ENCODE data around the gene MYPOP. TPM values are rescaled to one million over a fixed set of nuclear protein-coding genes. Genes with fewer than 3 reads are reported as not detected.

Gene MYPOP
- polyA plus RNA-seq, 1 donor, result 8.9 TPM

GRCh38 chr19:45908956-45909355 is 6.5 kb upstream of the MYPOP start:
- DNase-seq, result no peak
- Histone ChIP-seq H3K4me1 (ENCODE audit: control insufficient read depth, insufficient read depth, low read length) (peaks cover 2% of the 10 kb centered on the region), H3K27me3 (ENCODE audit: control insufficient read depth, insufficient read depth, low read length) (peaks cover 6% of the 10 kb centered on the region), H3K9me3 (ENCODE audit: control insufficient read depth, low read depth, low read length) (no peaks in the 10 kb centered on the region), H3K27ac (ENCODE audit: low read length) (no peak overlapping the region), H3K36me3 (ENCODE audit: control insufficient read depth, insufficient read depth, low read length) (no peaks in the 10 kb centered on the region), H3K4me3 (ENCODE audit: low read length) (no peak overlapping the region)
- WGBS (ENCODE audit: insufficient coverage, low lambda C conversion rate), result no CpG with 5 or more reads among the region's 5 CpGs

- Histone ChIP-seq H3K27ac (ENCODE audit: low read length) (no peak overlapping the region), H3K4me3 (ENCODE audit: low read length) (no peak overlapping the region), H3K9me3 (ENCODE audit: control insufficient read depth, low read depth, low read length) (no peaks in the 10 kb centered on the region), H3K27me3 (ENCODE audit: control insufficient read depth, insufficient read depth, low read length) (peaks cover 2% of the 10 kb centered on the region), H3K36me3 (ENCODE audit: control insufficient read depth, insufficient read depth, low read length) (no peaks in the 10 kb centered on the region), H3K4me1 (ENCODE audit: control insufficient read depth, insufficient read depth, low read length) (peaks cover 8% of the 10 kb centered on the region)
- no peak for DNase-seq
- no CpG with 5 or more reads among the region's 3 CpGs for WGBS (ENCODE audit: insufficient coverage, low lambda C conversion rate)
Observed at GRCh38 chr19:45906221-45906620, 3.8 kb upstream of the MYPOP start.

- WGBS (ENCODE audit: insufficient coverage, low lambda C conversion rate), result 50% methylated on average over 1 of the region's 10 CpGs
- no peak overlapping the region for H3K4me3 ChIP-seq (ENCODE audit: low read length)
- H3K36me3 ChIP-seq (ENCODE audit: control insufficient read depth, insufficient read depth, low read length), result peaks cover 2% of the 10 kb centered on the region
- no peaks in the 10 kb centered on the region for H3K9me3 ChIP-seq (ENCODE audit: control insufficient read depth, low read depth, low read length)
- H3K4me1 ChIP-seq (ENCODE audit: control insufficient read depth, insufficient read depth, low read length), result peaks cover 9% of the 10 kb centered on the region
- peaks cover 2% of the 10 kb centered on the region for H3K27me3 ChIP-seq (ENCODE audit: control insufficient read depth, insufficient read depth, low read length)
- no peak overlapping the region for H3K27ac ChIP-seq (ENCODE audit: low read length)
- no peak for DNase-seq
Observed at GRCh38 chr19:45905011-45905410, 2.6 kb upstream of the MYPOP start.

- peak overlapping the region; percentile 28 for H3K27ac ChIP-seq (ENCODE audit: low read length)
- peaks cover 2% of the 10 kb centered on the region for H3K27me3 ChIP-seq (ENCODE audit: control insufficient read depth, insufficient read depth, low read length)
- peaks cover 13% of the 10 kb centered on the region for H3K36me3 ChIP-seq (ENCODE audit: control insufficient read depth, insufficient read depth, low read length)
- no CpG with 5 or more reads among the region's 73 CpGs for WGBS (ENCODE audit: insufficient coverage, low lambda C conversion rate)
- DNase-seq, result peak; percentile 98 to 100
- H3K9me3 ChIP-seq (ENCODE audit: control insufficient read depth, low read depth, low read length), result no peaks in the 10 kb centered on the region
- H3K4me1 ChIP-seq (ENCODE audit: control insufficient read depth, insufficient read depth, low read length), result peaks cover 9% of the 10 kb centered on the region
- H3K4me3 ChIP-seq (ENCODE audit: low read length), result peak overlapping the region; percentile 64
Observed at GRCh38 chr19:45902651-45903625, 525 bp upstream of the MYPOP start.

- WGBS (ENCODE audit: insufficient coverage, low lambda C conversion rate), result no CpG with 5 or more reads among the region's 69 CpGs
- Histone ChIP-seq H3K9me3 (ENCODE audit: control insufficient read depth, low read depth, low read length) (no peaks in the 10 kb centered on the region), H3K27ac (ENCODE audit: low read length) (no peak overlapping the region), H3K4me1 (ENCODE audit: control insufficient read depth, insufficient read depth, low read length) (peaks cover 9% of the 10 kb centered on the region), H3K4me3 (ENCODE audit: low read length) (peak overlapping the region; percentile 64), H3K27me3 (ENCODE audit: control insufficient read depth, insufficient read depth, low read length) (peaks cover 2% of the 10 kb centered on the region), H3K36me3 (ENCODE audit: control insufficient read depth, insufficient read depth, low read length) (peaks cover 19% of the 10 kb centered on the region)
- peak in 1 of 2 donors; percentile 72 for DNase-seq
Observed at GRCh38 chr19:45901432-45901911, 941 bp downstream of the MYPOP start.

- DNase-seq, result peak in 1 of 2 donors; percentile 41
- H3K9me3 ChIP-seq (ENCODE audit: control insufficient read depth, low read depth, low read length), result no peaks in the 10 kb centered on the region
- peaks cover 19% of the 10 kb centered on the region for H3K36me3 ChIP-seq (ENCODE audit: control insufficient read depth, insufficient read depth, low read length)
- peak overlapping the region; percentile 47 for H3K4me3 ChIP-seq (ENCODE audit: low read length)
- H3K27ac ChIP-seq (ENCODE audit: low read length), result no peak overlapping the region
- peaks cover 2% of the 10 kb centered on the region for H3K27me3 ChIP-seq (ENCODE audit: control insufficient read depth, insufficient read depth, low read length)
- WGBS (ENCODE audit: insufficient coverage, low lambda C conversion rate), result no CpG with 5 or more reads among the region's 22 CpGs
- H3K4me1 ChIP-seq (ENCODE audit: control insufficient read depth, insufficient read depth, low read length), result peaks cover 14% of the 10 kb centered on the region
Observed at GRCh38 chr19:45900738-45901431, 1.5 kb downstream of the MYPOP start.

GRCh38 chr19:45899919-45900589 is 2.4 kb downstream of the MYPOP start:
- Histone ChIP-seq H3K27me3 (ENCODE audit: control insufficient read depth, insufficient read depth, low read length) (peaks cover 2% of the 10 kb centered on the region), H3K4me1 (ENCODE audit: control insufficient read depth, insufficient read depth, low read length) (peaks cover 21% of the 10 kb centered on the region), H3K36me3 (ENCODE audit: control insufficient read depth, insufficient read depth, low read length) (peaks cover 19% of the 10 kb centered on the region), H3K27ac (ENCODE audit: low read length) (no peak overlapping the region), H3K9me3 (ENCODE audit: control insufficient read depth, low read depth, low read length) (no peaks in the 10 kb centered on the region), H3K4me3 (ENCODE audit: low read length) (no peak overlapping the region)
- DNase-seq, result no peak
- WGBS (ENCODE audit: insufficient coverage, low lambda C conversion rate), result 100% methylated on average over 1 of the region's 4 CpGs

GRCh38 chr19:45899253-45899652 is 3.2 kb downstream of the MYPOP start:
- WGBS (ENCODE audit: insufficient coverage, low lambda C conversion rate), result no CpG with 5 or more reads among the region's 7 CpGs
- Histone ChIP-seq H3K4me1 (ENCODE audit: control insufficient read depth, insufficient read depth, low read length) (peaks cover 29% of the 10 kb centered on the region), H3K27ac (ENCODE audit: low read length) (no peak overlapping the region), H3K27me3 (ENCODE audit: control insufficient read depth, insufficient read depth, low read length) (peaks cover 2% of the 10 kb centered on the region), H3K36me3 (ENCODE audit: control insufficient read depth, insufficient read depth, low read length) (peaks cover 19% of the 10 kb centered on the region), H3K9me3 (ENCODE audit: control insufficient read depth, low read depth, low read length) (no peaks in the 10 kb centered on the region), H3K4me3 (ENCODE audit: low read length) (no peak overlapping the region)
- DNase-seq, result no peak

GRCh38 chr19:45897261-45897812 is 5.1 kb downstream of the MYPOP start:
- Histone ChIP-seq H3K9me3 (ENCODE audit: control insufficient read depth, low read depth, low read length) (no peaks in the 10 kb centered on the region), H3K27ac (ENCODE audit: low read length) (no peak overlapping the region), H3K27me3 (ENCODE audit: control insufficient read depth, insufficient read depth, low read length) (peaks cover 2% of the 10 kb centered on the region), H3K4me1 (ENCODE audit: control insufficient read depth, insufficient read depth, low read length) (peaks cover 23% of the 10 kb centered on the region), H3K36me3 (ENCODE audit: control insufficient read depth, insufficient read depth, low read length) (peaks cover 21% of the 10 kb centered on the region), H3K4me3 (ENCODE audit: low read length) (no peak overlapping the region)
- no peak for DNase-seq
- WGBS (ENCODE audit: insufficient coverage, low lambda C conversion rate), result no CpG with 5 or more reads among the region's 8 CpGs
